Measurements from ENCODE around the gene KDELR3. TPM values are rescaled to one million over a fixed set of nuclear protein-coding genes. Genes with fewer than 3 reads are reported as not detected.
"Not testable (repeated sequence)": the region's sequence is repeated elsewhere in the genome, so short reads cannot be mapped to it uniquely, and the experiment has no call there.

Gene KDELR3
- polyA plus RNA-seq, 1 of the 3 experiments (the other 2 are of a cell fraction) = 17.1 TPM

DNA sequence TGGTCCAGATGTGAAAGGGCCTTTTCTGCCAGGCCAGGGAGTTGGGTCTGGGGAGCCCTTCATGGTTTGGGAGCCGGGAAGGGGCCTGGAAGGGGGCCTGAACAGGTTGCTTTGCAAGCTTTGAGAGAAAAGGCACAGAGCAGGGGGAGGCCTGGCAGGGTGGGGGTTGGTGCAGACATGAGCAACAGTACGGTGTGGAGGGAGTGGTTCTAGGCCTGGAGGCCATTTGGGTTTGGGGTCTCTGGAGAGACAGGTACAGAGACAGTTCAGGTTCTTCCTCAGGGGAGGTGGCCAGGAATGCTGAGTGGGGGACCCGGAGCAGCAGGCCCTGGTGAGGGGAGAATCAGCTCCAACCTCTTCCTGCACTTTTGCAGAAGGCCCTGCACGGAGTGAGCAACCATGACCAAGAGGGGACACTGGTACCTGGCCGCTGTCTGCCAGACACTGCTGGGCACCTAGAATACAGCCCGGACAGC is 1.4 kb downstream of the KDELR3 start:
- WGBS (ENCODE audit: low lambda C conversion rate) = 100% methylated on average over 1 of the region's 6 CpGs
- Histone ChIP-seq H3K4me2 (no peak overlapping the region), H3K27me3 (ENCODE audit: insufficient read depth) (no peaks in the 10 kb centered on the region), H3F3A (replicated peaks; ENCODE audit: insufficient read depth) (no peaks in the 10 kb centered on the region), H3K9me2 (no peaks in the 10 kb centered on the region), H2AFZ (ENCODE audit: low read depth) (no peak overlapping the region), H3K4me3 (ENCODE audit: low read depth in 2 of 2, low read length in 1 of 2) (no peak overlapping the region), H3K36me3 (replicated peaks in 1 of 2; ENCODE audit: control insufficient read depth in 1 of 2, insufficient read depth in 2 of 2, low read length in 1 of 2) (no peaks in the 10 kb centered on the region), H3K9me3 (no peaks in the 10 kb centered on the region), H3K27ac (ENCODE audit: low read depth in 2 of 2, low read length in 1 of 2) (no peak overlapping the region), H3K79me2 (ENCODE audit: insufficient read depth) (no peaks in the 10 kb centered on the region), H3K4me1 (ENCODE audit: control insufficient read depth in 1 of 2, insufficient read depth in 2 of 2, low read depth in 1 of 2, low read length in 1 of 2) (peaks cover 0 to 7% of the 10 kb centered on the region in 2 experiments; a peak in 1 of 4 replicates), H3K9ac (no peak overlapping the region), H4K20me1 (ENCODE audit: insufficient read depth) (no peaks in the 10 kb centered on the region)
- ChIA-PET POLR2A (no interaction called here), CTCF (interaction anchor here (1.7 kb wide), 1 partner anchor 9 kb away, joined by 6 read pairs; no protein-coding TSS in a partner anchor)
- no peak for DNase-seq
- TF ChIP-seq ELF1 (IDR thresholded peaks at IDR 0.05) (no peak), TCF12 (IDR thresholded peaks at IDR 0.05) (no peak)
- TF ChIP-seq, protein P1, sequence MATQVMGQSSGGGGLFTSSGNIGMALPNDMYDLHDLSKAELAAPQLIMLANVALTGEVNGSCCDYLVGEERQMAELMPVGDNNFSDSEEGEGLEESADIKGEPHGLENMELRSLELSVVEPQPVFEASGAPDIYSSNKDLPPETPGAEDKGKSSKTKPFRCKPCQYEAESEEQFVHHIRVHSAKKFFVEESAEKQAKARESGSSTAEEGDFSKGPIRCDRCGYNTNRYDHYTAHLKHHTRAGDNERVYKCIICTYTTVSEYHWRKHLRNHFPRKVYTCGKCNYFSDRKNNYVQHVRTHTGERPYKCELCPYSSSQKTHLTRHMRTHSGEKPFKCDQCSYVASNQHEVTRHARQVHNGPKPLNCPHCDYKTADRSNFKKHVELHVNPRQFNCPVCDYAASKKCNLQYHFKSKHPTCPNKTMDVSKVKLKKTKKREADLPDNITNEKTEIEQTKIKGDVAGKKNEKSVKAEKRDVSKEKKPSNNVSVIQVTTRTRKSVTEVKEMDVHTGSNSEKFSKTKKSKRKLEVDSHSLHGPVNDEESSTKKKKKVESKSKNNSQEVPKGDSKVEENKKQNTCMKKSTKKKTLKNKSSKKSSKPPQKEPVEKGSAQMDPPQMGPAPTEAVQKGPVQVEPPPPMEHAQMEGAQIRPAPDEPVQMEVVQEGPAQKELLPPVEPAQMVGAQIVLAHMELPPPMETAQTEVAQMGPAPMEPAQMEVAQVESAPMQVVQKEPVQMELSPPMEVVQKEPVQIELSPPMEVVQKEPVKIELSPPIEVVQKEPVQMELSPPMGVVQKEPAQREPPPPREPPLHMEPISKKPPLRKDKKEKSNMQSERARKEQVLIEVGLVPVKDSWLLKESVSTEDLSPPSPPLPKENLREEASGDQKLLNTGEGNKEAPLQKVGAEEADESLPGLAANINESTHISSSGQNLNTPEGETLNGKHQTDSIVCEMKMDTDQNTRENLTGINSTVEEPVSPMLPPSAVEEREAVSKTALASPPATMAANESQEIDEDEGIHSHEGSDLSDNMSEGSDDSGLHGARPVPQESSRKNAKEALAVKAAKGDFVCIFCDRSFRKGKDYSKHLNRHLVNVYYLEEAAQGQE (IDR thresholded peaks at IDR 0.05; ENCODE audit: low read depth, low read length) = no peak

GRCh38 chr22:38470179-38470578 is 2.3 kb downstream of the KDELR3 start:
- not testable (repeated sequence) for H3K27ac ChIP-seq (ENCODE audit: low read depth in 2 of 2, low read length in 1 of 2)

DNA sequence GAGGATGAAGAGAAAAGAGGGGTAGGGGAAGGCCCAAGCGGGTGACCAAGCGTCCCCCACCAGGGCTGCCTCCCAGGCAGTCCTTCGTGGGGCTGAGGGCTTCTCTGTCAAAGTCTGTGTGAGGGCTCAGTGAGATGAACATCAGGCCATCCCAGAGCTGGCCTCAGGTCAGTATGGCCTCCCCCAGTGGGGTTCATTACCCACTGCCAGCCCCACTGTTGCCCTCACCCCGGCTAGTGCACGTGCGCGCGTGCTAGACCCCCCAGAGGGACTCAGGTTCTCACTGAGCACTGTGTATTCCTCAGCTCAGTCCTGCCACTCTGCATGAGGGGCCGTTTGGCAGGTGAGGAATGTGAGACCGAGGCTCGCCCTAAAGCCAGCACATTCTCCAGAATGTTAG is 3.3 kb downstream of the KDELR3 start:
- no peaks in the 10 kb centered on the region for H3K79me2 ChIP-seq (ENCODE audit: insufficient read depth)
- H3K9me3 ChIP-seq = no peaks in the 10 kb centered on the region
- ChIA-PET POLR2A (no interaction called here), CTCF (no interaction called here)
- no peaks in the 10 kb centered on the region for H3F3A ChIP-seq (replicated peaks; ENCODE audit: insufficient read depth)
- H3K36me3 ChIP-seq (replicated peaks in 1 of 2; ENCODE audit: control insufficient read depth in 1 of 2, insufficient read depth in 2 of 2, low read length in 1 of 2) = no peaks in the 10 kb centered on the region
- H3K4me3 ChIP-seq (ENCODE audit: low read depth in 2 of 2, low read length in 1 of 2) = no peak overlapping the region
- H3K9ac ChIP-seq = no peak overlapping the region
- 100% methylated on average over 3 of the region's 11 CpGs for WGBS (ENCODE audit: low lambda C conversion rate)
- no peak overlapping the region for H3K4me2 ChIP-seq
- H3K9me2 ChIP-seq = no peaks in the 10 kb centered on the region
- no peak overlapping the region for H3K27ac ChIP-seq (ENCODE audit: low read depth in 2 of 2, low read length in 1 of 2)
- no peak overlapping the region for H2AFZ ChIP-seq (ENCODE audit: low read depth)
- no peaks in the 10 kb centered on the region for H4K20me1 ChIP-seq (ENCODE audit: insufficient read depth)
- H3K4me1 ChIP-seq (ENCODE audit: control insufficient read depth in 1 of 2, insufficient read depth in 2 of 2, low read depth in 1 of 2, low read length in 1 of 2) = peaks cover 0 to 7% of the 10 kb centered on the region in 2 experiments; a peak in 1 of 4 replicates
- DNase-seq = no peak
- H3K27me3 ChIP-seq (ENCODE audit: insufficient read depth) = no peaks in the 10 kb centered on the region
- TF ChIP-seq PBX3 (IDR thresholded peaks at IDR 0.05) (no peak), CTCF (IDR thresholded peaks at IDR 0.05) (no peak), RFX5 (IDR thresholded peaks at IDR 0.05; ENCODE audit: low read length) (no peak), EP300 (IDR thresholded peaks at IDR 0.05; ENCODE audit: borderline replicate concordance in 1 of 2, low read depth in 1 of 2, low read length in 1 of 2) (no peak), TAF1 (IDR thresholded peaks at IDR 0.05; ENCODE audit: borderline replicate concordance, low read depth, low read length) (no peak)
- TF ChIP-seq, protein P1 (IDR thresholded peaks at IDR 0.05; ENCODE audit: low read depth, low read length) = no peak
- TF ChIP-seq, protein P2, sequence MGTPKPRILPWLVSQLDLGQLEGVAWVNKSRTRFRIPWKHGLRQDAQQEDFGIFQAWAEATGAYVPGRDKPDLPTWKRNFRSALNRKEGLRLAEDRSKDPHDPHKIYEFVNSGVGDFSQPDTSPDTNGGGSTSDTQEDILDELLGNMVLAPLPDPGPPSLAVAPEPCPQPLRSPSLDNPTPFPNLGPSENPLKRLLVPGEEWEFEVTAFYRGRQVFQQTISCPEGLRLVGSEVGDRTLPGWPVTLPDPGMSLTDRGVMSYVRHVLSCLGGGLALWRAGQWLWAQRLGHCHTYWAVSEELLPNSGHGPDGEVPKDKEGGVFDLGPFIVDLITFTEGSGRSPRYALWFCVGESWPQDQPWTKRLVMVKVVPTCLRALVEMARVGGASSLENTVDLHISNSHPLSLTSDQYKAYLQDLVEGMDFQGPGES (IDR thresholded peaks at IDR 0.05; ENCODE audit: low read depth, low read length) = no peak

More at GRCh38 chr22:38470179-38470578, 2.3 kb downstream of the KDELR3 start:
- H3K27me3 ChIP-seq (ENCODE audit: insufficient read depth); H3K4me2 ChIP-seq; DNase-seq; H3K9me2 ChIP-seq; H4K20me1 ChIP-seq (ENCODE audit: insufficient read depth); H3F3A ChIP-seq (replicated peaks; ENCODE audit: insufficient read depth); H3K9ac ChIP-seq; H3K79me2 ChIP-seq (ENCODE audit: insufficient read depth); H3K9me3 ChIP-seq; H2AFZ ChIP-seq (ENCODE audit: low read depth); CTCF ChIA-PET; H3K4me3 ChIP-seq (ENCODE audit: low read depth in 2 of 2, low read length in 1 of 2); H3K36me3 ChIP-seq (replicated peaks in 1 of 2; ENCODE audit: control insufficient read depth in 1 of 2, insufficient read depth in 2 of 2, low read length in 1 of 2); H3K4me1 ChIP-seq (ENCODE audit: control insufficient read depth in 1 of 2, insufficient read depth in 2 of 2, low read depth in 1 of 2, low read length in 1 of 2); POLR2A ChIA-PET: not testable (repeated sequence)
- 96% methylated on average over 10 of the region's 10 CpGs for WGBS (ENCODE audit: low lambda C conversion rate)
